A549 (cell line): Measurements from ENCODE around the gene QPCTL. TPM values are rescaled to one million over a fixed set of nuclear protein-coding genes. Genes with fewer than 3 reads are reported as not detected.
A peak's percentile ranks its signal among the peaks of the same experiment; 100 is the strongest.

Source experiments
- ATAC-seq, 2 experiments: fragments of 200-7000 bp in 1 of 2; fragments of >200 bp in 1 of 2; cut with Nextera tagmentation in 1 of 2; cut with Tn5 transposase in 1 of 2; 3 replicates each; pipeline versions ENCODE4 v1.8.0 to v1.9.1; 2018 to 2020; ENCODE audit warnings: mild to moderate bottlenecking in 1 of 2, moderate library complexity in 1 of 2
- CTCF ChIA-PET: fragments of 300-600 bp; sonication (Branson Sonifier 250); formaldehyde crosslinking; extraction: SDS; loops from one replicate; lab custom pipeline; 2021; ENCODE audit warnings: antibody characterized with exemption, inconsistent platforms; lab: Yijun Ruan, JAX
- POLR2A ChIA-PET: fragments of 350-600 bp; formaldehyde crosslinking; extraction: SDS; loops from one replicate; lab custom pipeline; 2021; ENCODE audit warnings: antibody characterized with exemption, inconsistent platforms; lab: Yijun Ruan, JAX
- DNase-seq, 2 experiments: peaks; one replicate each; pipeline versions ENCODE4 v3.0.0 to v3.0.0-alpha.2; 2011 to 2016; ENCODE audit warnings: low read depth in 1 of 2, low spot score in 1 of 2
- FAIRE-seq: peaks from 2 replicates; lab custom pipeline; 2011; peaks lifted over from hg19 to GRCh38; lab: Jason Lieb, UNC
- H3K27ac ChIP-seq, 2 experiments: fragments of >200 bp; sonication (Bioruptor Twin); formaldehyde crosslinking; 3 replicates each; pipeline ENCODE4 v1.5.1; 2016 to 2017
- H3K4me1 ChIP-seq: fragments of >200 bp; sonication (Bioruptor Twin); formaldehyde crosslinking; 3 replicates; pipeline ENCODE4 v1.6.1; 2016
- H3K4me2 ChIP-seq: fragments of >200 bp; sonication (Bioruptor Twin); formaldehyde crosslinking; 3 replicates; pipeline ENCODE4 v1.6.1; 2016
- H3K4me3 ChIP-seq: fragments of >200 bp; sonication (Bioruptor Twin); formaldehyde crosslinking; 3 replicates; pipeline ENCODE4 v1.5.1; 2016
- H3K9me3 ChIP-seq: fragments of >200 bp; sonication (Bioruptor Twin); formaldehyde crosslinking; 3 replicates; pipeline ENCODE4 v1.6.1; 2016
- BHLHE40 ChIP-seq: IDR thresholded peaks from 2 replicates; pipeline ENCODE4 v1.6.1; 2012; ENCODE audit warnings: low read depth, low read length, inconsistent platforms
- CEBPB ChIP-seq, 2 experiments: fragments of >200 bp in 1 of 2; sonication (Bioruptor Twin) in 1 of 2; formaldehyde crosslinking in 1 of 2; IDR thresholded peaks; 2 replicates each; pipeline ENCODE4 v1.6.1; 2012 to 2016
- CHD2 ChIP-seq: fragments of 150-350 bp; IDR thresholded peaks from 2 replicates; pipeline ENCODE4 v1.6.1; 2014; ENCODE audit warnings: low read length; ENCODE audit not compliant: partially characterized antibody
- EHF ChIP-seq: fragments of 250-450 bp; sonication (Bioruptor Pico); IDR thresholded peaks from 2 replicates; pipeline ENCODE4 v1.5.0; 2020; ENCODE audit warnings: mild to moderate bottlenecking
- EHMT2 ChIP-seq: fragments of 200-600 bp; sonication (generic); IDR thresholded peaks from 2 replicates; pipeline ENCODE4 v1.6.1; 2016; ENCODE audit warnings: antibody characterized with exemption, low read depth, mild to moderate bottlenecking, moderate library complexity
- ELK1 ChIP-seq: fragments of 150-350 bp; IDR thresholded peaks from 2 replicates; pipeline ENCODE4 v1.6.1; 2014; ENCODE audit warnings: low read depth, mild to moderate bottlenecking, low read length
- EP300 ChIP-seq, 2 experiments: fragments of >200 bp; sonication (Bioruptor Twin); formaldehyde crosslinking; IDR thresholded peaks; 2 replicates in 1 of 2; 3 replicates in 1 of 2; pipeline ENCODE4 v1.6.1; 2016 to 2017
- ESRRA ChIP-seq: fragments of 150-350 bp; IDR thresholded peaks from 2 replicates; pipeline ENCODE4 v1.6.1; 2014; ENCODE audit warnings: mild to moderate bottlenecking, low read length, borderline replicate concordance
- FOSL2 ChIP-seq, 2 experiments: fragments of 450-650 bp in 1 of 2; fragments of >200 bp in 1 of 2; sonication (Bioruptor Twin) in 1 of 2; formaldehyde crosslinking; IDR thresholded peaks; 2 replicates each; pipeline versions ENCODE4 v1.5.0 to v1.6.1; 2016 to 2020; ENCODE audit warnings: mild to moderate bottlenecking in 1 of 2, moderate library complexity in 1 of 2
- GATA3 ChIP-seq: IDR thresholded peaks from 2 replicates; pipeline ENCODE4 v1.6.1; 2012; ENCODE audit warnings: borderline replicate concordance
- HDAC2 ChIP-seq: fragments of 200-600 bp; sonication (generic); IDR thresholded peaks from 2 replicates; pipeline ENCODE4 v1.6.1; 2016
- HEYL ChIP-seq: fragments of 250-450 bp; sonication (Bioruptor Pico); IDR thresholded peaks from 2 replicates; pipeline ENCODE4 v1.8.0; 2021; ENCODE audit warnings: mild to moderate bottlenecking, moderate library complexity
- HOXA7 ChIP-seq: fragments of 250-450 bp; sonication (Bioruptor Pico); IDR thresholded peaks from 2 replicates; pipeline ENCODE4 v1.5.0; 2020; ENCODE audit warnings: mild to moderate bottlenecking, moderate library complexity
- HOXB5 ChIP-seq: fragments of 250-450 bp; sonication (Bioruptor Pico); IDR thresholded peaks from 2 replicates; pipeline ENCODE4 v1.5.0; 2020; ENCODE audit warnings: mild to moderate bottlenecking, moderate library complexity
- JUN ChIP-seq, 2 experiments: fragments of >200 bp; sonication (Bioruptor Twin); formaldehyde crosslinking; IDR thresholded peaks; 2 replicates in 1 of 2; 3 replicates in 1 of 2; pipeline ENCODE4 v1.6.1; 2016 to 2017
- KDM5A ChIP-seq: fragments of 200-600 bp; sonication (generic); IDR thresholded peaks from 2 replicates; pipeline ENCODE4 v1.6.1; 2016; ENCODE audit warnings: antibody characterized with exemption, mild to moderate bottlenecking
- MAX ChIP-seq: IDR thresholded peaks from 2 replicates; pipeline ENCODE4 v1.6.1; 2012
- MAZ ChIP-seq: fragments of 150-350 bp; IDR thresholded peaks from 2 replicates; pipeline ENCODE4 v1.6.1; 2014; ENCODE audit warnings: antibody characterized with exemption, low read depth, low read length, borderline replicate concordance
- MYC ChIP-seq: IDR thresholded peaks from 2 replicates; pipeline ENCODE4 v1.6.1; 2012; ENCODE audit warnings: mild to moderate bottlenecking, inconsistent platforms, low read length, improper control_type of control experiment, borderline replicate concordance
- NFE2L2 ChIP-seq: fragments of 150-350 bp; conservative IDR thresholded peaks from 2 replicates; pipeline ENCODE4 v1.6.1; 2014; ENCODE audit warnings: low read length
- PHF8 ChIP-seq: fragments of 200-600 bp; sonication (generic); IDR thresholded peaks from 2 replicates; pipeline ENCODE4 v1.6.1; 2016; ENCODE audit warnings: low read depth, mild to moderate bottlenecking, antibody characterized with exemption, moderate library complexity, borderline replicate concordance
- POLR2A ChIP-seq: IDR thresholded peaks from 2 replicates; pipeline ENCODE4 v1.6.1; 2012; ENCODE audit warnings: mild to moderate bottlenecking, low read length
- POLR2AphosphoS2 ChIP-seq: conservative IDR thresholded peaks from 2 replicates; pipeline ENCODE4 v1.6.1; 2012; ENCODE audit warnings: low read length, improper control_type of control experiment, inconsistent platforms
- RARB ChIP-seq: fragments of 250-450 bp; sonication (Bioruptor Pico); IDR thresholded peaks from 2 replicates; pipeline ENCODE4 v1.8.0; 2021; ENCODE audit warnings: mild to moderate bottlenecking, moderate library complexity
- RFX5 ChIP-seq: fragments of 450-650 bp; IDR thresholded peaks from 2 replicates; pipeline ENCODE4 v1.7.1; 2014; ENCODE audit warnings: antibody characterized with exemption, mild to moderate bottlenecking, moderate library complexity
- SMC3 ChIP-seq: fragments of >200 bp; sonication (Bioruptor Twin); formaldehyde crosslinking; IDR thresholded peaks from 3 replicates; pipeline ENCODE4 v1.6.1; 2018; ENCODE audit warnings: inconsistent platforms
- ZC3H11A ChIP-seq: fragments of 450-650 bp; IDR thresholded peaks from 2 replicates; pipeline ENCODE4 v1.6.1; 2014; ENCODE audit warnings: antibody characterized with exemption, mild to moderate bottlenecking
- ZFP36 ChIP-seq: fragments of 450-650 bp; IDR thresholded peaks from 2 replicates; pipeline ENCODE4 v1.6.1; 2014; ENCODE audit warnings: borderline replicate concordance; ENCODE audit not compliant: partially characterized antibody
- WGBS: methylation state at CpG from one replicate; pipeline ENCODE4 v1.1.6; 2017; ENCODE audit errors: missing lambda C conversion rate; 5-methylcytosine and 5-hydroxymethylcytosine counted together
- polyA plus RNA-seq, 4 experiments: library from polyadenylated mRNA; depleted of rRNA in 3 of 4; stranded (reverse); fragments of >200 nt; fragmentation: RNase III in 1 of 4; extraction: RNeasy Plus Mini Kit Qiagen cat#74134 plus additional on column Dnase treatment in 1 of 4; gene quantifications; 2 replicates in 3 of 4; 3 replicates in 1 of 4; pipeline ENCODE4 v1.2.3, GENCODE V29; 2011 to 2017
- TF ChIP-seq, protein P1 (sequence below): fragments of 450-650 bp; IDR thresholded peaks from 2 replicates; pipeline ENCODE4 v1.6.1; 2014; ENCODE audit warnings: antibody characterized with exemption
- TF ChIP-seq, protein P2 (sequence below): IDR thresholded peaks from 2 replicates; pipeline ENCODE4 v1.6.1; 2012; ENCODE audit warnings: low read depth, borderline replicate concordance
- TF ChIP-seq, protein P3 (sequence below): IDR thresholded peaks from 2 replicates; pipeline ENCODE4 v1.6.1; 2012
- TF ChIP-seq, protein P4 (sequence below): fragments of >200 bp; sonication (Bioruptor Twin); formaldehyde crosslinking; IDR thresholded peaks from 3 replicates; pipeline ENCODE4 v1.6.1; 2016

Gene QPCTL
- polyA plus RNA-seq, 2 of the 4 experiments (the other 2 are of a cell fraction) = 9.4 to 10.4 TPM

GRCh38 chr19:45717131-45717982 is 24.9 kb downstream of the QPCTL start:
- peak; percentile 99 to 100 for DNase-seq
- Histone ChIP-seq H3K27ac (peak overlapping the region; percentile 92 to 96), H3K4me3 (peak overlapping the region; percentile 80), H3K9me3 (peaks cover 4% of the 10 kb centered on the region), H3K4me2 (peak overlapping the region; percentile 88), H3K4me1 (peaks cover 38% of the 10 kb centered on the region)
- no peak for TF ChIP-seq PHF8
- TF ChIP-seq MAX = peak; percentile 92
- TF ChIP-seq POLR2AphosphoS2 = no peak
- no peak for TF ChIP-seq EHMT2
- TF ChIP-seq ZC3H11A = no peak
- TF ChIP-seq, protein P1, sequence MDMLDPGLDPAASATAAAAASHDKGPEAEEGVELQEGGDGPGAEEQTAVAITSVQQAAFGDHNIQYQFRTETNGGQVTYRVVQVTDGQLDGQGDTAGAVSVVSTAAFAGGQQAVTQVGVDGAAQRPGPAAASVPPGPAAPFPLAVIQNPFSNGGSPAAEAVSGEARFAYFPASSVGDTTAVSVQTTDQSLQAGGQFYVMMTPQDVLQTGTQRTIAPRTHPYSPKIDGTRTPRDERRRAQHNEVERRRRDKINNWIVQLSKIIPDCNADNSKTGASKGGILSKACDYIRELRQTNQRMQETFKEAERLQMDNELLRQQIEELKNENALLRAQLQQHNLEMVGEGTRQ = peak; percentile 99
- TF ChIP-seq, protein P2, sequence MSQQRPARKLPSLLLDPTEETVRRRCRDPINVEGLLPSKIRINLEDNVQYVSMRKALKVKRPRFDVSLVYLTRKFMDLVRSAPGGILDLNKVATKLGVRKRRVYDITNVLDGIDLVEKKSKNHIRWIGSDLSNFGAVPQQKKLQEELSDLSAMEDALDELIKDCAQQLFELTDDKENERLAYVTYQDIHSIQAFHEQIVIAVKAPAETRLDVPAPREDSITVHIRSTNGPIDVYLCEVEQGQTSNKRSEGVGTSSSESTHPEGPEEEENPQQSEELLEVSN = peak; percentile 72
- peak; percentile 83; the same call in 1 of the 2 replicates for TF ChIP-seq MYC
- no peak for TF ChIP-seq HOXB5 (CRISPR knock-in tag)
- no peak for TF ChIP-seq KDM5A
- peak; percentile 41 for TF ChIP-seq POLR2A
- TF ChIP-seq JUN (IDR thresholded peaks at IDR 0.05) = peak; percentile 83 to 92
- TF ChIP-seq ZFP36 = peak; percentile 100
- no peak for TF ChIP-seq HDAC2
- 0 out of 3 replicates have a peak, but pooled peaks have one; percentile 15 for TF ChIP-seq SMC3
- TF ChIP-seq HEYL = no peak
- no peak for TF ChIP-seq NFE2L2
- 0 out of 2 replicates have a peak, but pooled peaks have one; percentile 33 for TF ChIP-seq EHF (CRISPR knock-in tag)
- TF ChIP-seq CEBPB (IDR thresholded peaks at IDR 0.05) = peak in 1 of 2 experiments; percentile 69; a peak in 1 of 4 replicates
- TF ChIP-seq, protein P3, sequence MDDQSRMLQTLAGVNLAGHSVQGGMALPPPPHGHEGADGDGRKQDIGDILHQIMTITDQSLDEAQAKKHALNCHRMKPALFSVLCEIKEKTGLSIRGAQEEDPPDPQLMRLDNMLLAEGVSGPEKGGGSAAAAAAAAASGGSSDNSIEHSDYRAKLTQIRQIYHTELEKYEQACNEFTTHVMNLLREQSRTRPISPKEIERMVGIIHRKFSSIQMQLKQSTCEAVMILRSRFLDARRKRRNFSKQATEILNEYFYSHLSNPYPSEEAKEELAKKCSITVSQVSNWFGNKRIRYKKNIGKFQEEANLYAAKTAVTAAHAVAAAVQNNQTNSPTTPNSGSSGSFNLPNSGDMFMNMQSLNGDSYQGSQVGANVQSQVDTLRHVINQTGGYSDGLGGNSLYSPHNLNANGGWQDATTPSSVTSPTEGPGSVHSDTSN = peak; percentile 88
- peak in 1 of 2 experiments; percentile 42; a peak in 1 of 5 replicates for TF ChIP-seq EP300 (IDR thresholded peaks at IDR 0.05)
- TF ChIP-seq RFX5 = peak; percentile 62; the same call in 1 of the 2 replicates
- TF ChIP-seq RARB (CRISPR knock-in tag) = peak; percentile 78; the same call in 1 of the 2 replicates
- peak; percentile 48; the same call in 1 of the 2 replicates for TF ChIP-seq ELK1
- TF ChIP-seq FOSL2 (IDR thresholded peaks at IDR 0.05) = no peak
- peak; percentile 60 for TF ChIP-seq FOSL2 (CRISPR knock-in tag; IDR thresholded peaks at IDR 0.05)
- peak; percentile 68 for TF ChIP-seq BHLHE40
- no peak for TF ChIP-seq HOXA7 (CRISPR knock-in tag)
- peak; percentile 61; the same call in 1 of the 2 replicates for TF ChIP-seq GATA3
- peak; percentile 37; the same call in 1 of the 2 replicates for TF ChIP-seq MAZ
- TF ChIP-seq, protein P4, sequence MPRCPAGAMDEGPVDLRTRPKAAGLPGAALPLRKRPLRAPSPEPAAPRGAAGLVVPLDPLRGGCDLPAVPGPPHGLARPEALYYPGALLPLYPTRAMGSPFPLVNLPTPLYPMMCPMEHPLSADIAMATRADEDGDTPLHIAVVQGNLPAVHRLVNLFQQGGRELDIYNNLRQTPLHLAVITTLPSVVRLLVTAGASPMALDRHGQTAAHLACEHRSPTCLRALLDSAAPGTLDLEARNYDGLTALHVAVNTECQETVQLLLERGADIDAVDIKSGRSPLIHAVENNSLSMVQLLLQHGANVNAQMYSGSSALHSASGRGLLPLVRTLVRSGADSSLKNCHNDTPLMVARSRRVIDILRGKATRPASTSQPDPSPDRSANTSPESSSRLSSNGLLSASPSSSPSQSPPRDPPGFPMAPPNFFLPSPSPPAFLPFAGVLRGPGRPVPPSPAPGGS = peak; percentile 75; the same call in 2 of the 3 replicates
- TF ChIP-seq CHD2 = peak; percentile 39
- TF ChIP-seq ESRRA = peak; percentile 70; the same call in 1 of the 2 replicates
- WGBS = 2% methylated on average over 45 of the region's 51 CpGs
- POLR2A ChIA-PET = interaction anchor here (0.6 to 2.3 kb wide), 16 partner anchors 9 to 52 kb away, joined by 3 to 67 read pairs (median 4); partner anchors contain the start of genes FBXO46, QPCTL, SIX5 and SNRPD2
- CTCF ChIA-PET = interaction anchor here (0.6 to 12.7 kb wide), 23 partner anchors 8 to 1226 kb away, joined by 3 to 160 read pairs (median 5); partner anchors contain the start of genes QPCTL, SIX5 and SNRPD2
- ATAC-seq = peak; percentile 92 to 97
- peak; percentile 100 for FAIRE-seq
